ENCODE measurements around the gene XYLT1.

The XYLT1 gene

GRCh38 chr16:17072104-17072503 lies 398.7 kb downstream of the XYLT1 start:
- no peak for TF ChIP-seq CTCF (conservative IDR thresholded peaks at IDR 0.05; ENCODE audit: low read depth, low read length)
- no peak for DNase-seq (ENCODE audit: low read depth)
- no peak overlapping the region for H3K4me3 ChIP-seq (ENCODE audit: low read depth, low read length)

GRCh38 chr16:17070882-17071592 lies 399.7 kb downstream of the XYLT1 start:
- DNase-seq (ENCODE audit: low read depth) = no peak
- TF ChIP-seq CTCF (conservative IDR thresholded peaks at IDR 0.05; ENCODE audit: low read depth, low read length) = no peak
- H3K4me3 ChIP-seq (ENCODE audit: low read depth, low read length) = no peak overlapping the region

GRCh38 chr16:17069681-17070080 lies 401.1 kb downstream of the XYLT1 start:
- DNase-seq (ENCODE audit: low read depth) = no peak
- H3K4me3 ChIP-seq (ENCODE audit: low read depth, low read length) = no peak overlapping the region
- no peak for TF ChIP-seq CTCF (conservative IDR thresholded peaks at IDR 0.05; ENCODE audit: low read depth, low read length)

GRCh38 chr16:17068524-17068923 lies 402.2 kb downstream of the XYLT1 start:
- no peak overlapping the region for H3K4me3 ChIP-seq (ENCODE audit: low read depth, low read length)
- DNase-seq (ENCODE audit: low read depth) = no peak
- no peak for TF ChIP-seq CTCF (conservative IDR thresholded peaks at IDR 0.05; ENCODE audit: low read depth, low read length)

GRCh38 chr16:17067882-17068281 lies 402.9 kb downstream of the XYLT1 start:
- TF ChIP-seq CTCF (conservative IDR thresholded peaks at IDR 0.05; ENCODE audit: low read depth, low read length) = no peak
- no peak overlapping the region for H3K4me3 ChIP-seq (ENCODE audit: low read depth, low read length)
- DNase-seq (ENCODE audit: low read depth) = no peak

GRCh38 chr16:17063201-17064139 lies 407.3 kb downstream of the XYLT1 start:
- no peak for DNase-seq (ENCODE audit: low read depth)
- H3K4me3 ChIP-seq (ENCODE audit: low read depth, low read length) = no peak overlapping the region
- no peak for TF ChIP-seq CTCF (conservative IDR thresholded peaks at IDR 0.05; ENCODE audit: low read depth, low read length)
